Ascending aorta (tissue), 2 donors: ENCODE results near the gene SCGB3A1. TPM values are rescaled to one million over a fixed set of nuclear protein-coding genes. Genes with fewer than 3 reads are reported as not detected.

Experiments
- DNase-seq, 2 donors: peaks; one replicate each; pipeline ENCODE4 v3.0.0-alpha.2; 2019; ENCODE audit warnings: low spot score in 2 of 2
- H3K27ac ChIP-seq, 2 donors: fragments of 200-600 bp; sonication (generic); one replicate each; pipeline ENCODE4 v1.5.1; 2016 to 2017; ENCODE audit warnings: mild to moderate bottlenecking in 1 of 2
- H3K27me3 ChIP-seq: fragments of 200-600 bp; sonication (generic); one replicate; pipeline ENCODE4 v1.5.1; 2017
- H3K36me3 ChIP-seq, 2 donors: fragments of 200-600 bp; sonication (generic); one replicate each; pipeline ENCODE4 v1.5.1; 2016
- H3K4me1 ChIP-seq, 2 donors: fragments of 200-600 bp; sonication (generic); one replicate each; pipeline ENCODE4 v1.5.1; 2016 to 2017; ENCODE audit warnings: mild to moderate bottlenecking in 1 of 2
- H3K4me3 ChIP-seq, 2 donors: fragments of 200-600 bp; sonication (generic); one replicate each; pipeline ENCODE4 v1.5.1; 2016 to 2017; ENCODE audit warnings: mild to moderate bottlenecking in 1 of 2
- H3K9me3 ChIP-seq, 2 donors: fragments of 200-600 bp; sonication (generic); one replicate each; pipeline ENCODE4 v1.5.1; 2016
- intact Hi-C: fragments of 100-400 bp; cut with DNase I; formaldehyde crosslinking; loops from one replicate; pipeline ENCODE4 v1.15.1; 2023
- total RNA-seq: library from RNA; depleted of rRNA; stranded (reverse); fragments of >200 nt; gene quantifications from one replicate; pipeline ENCODE4 v1.1.0, GENCODE V29; 2016
- TF ChIP-seq, protein P1 (sequence below), 3 experiments: fragments of 200-600 bp in 2 of 3; fragments of 450-650 bp in 1 of 3; sonication (generic) in 2 of 3; IDR thresholded peaks; one replicate each; pipeline ENCODE4 v1.5.1; 2016 to 2019; ENCODE audit warnings: antibody characterized with exemption in 3 of 3, mild to moderate bottlenecking in 1 of 3, moderate library complexity in 1 of 3

The SCGB3A1 gene
- total RNA-seq, 1 donor from 2014 or later, result not detected

DNA sequence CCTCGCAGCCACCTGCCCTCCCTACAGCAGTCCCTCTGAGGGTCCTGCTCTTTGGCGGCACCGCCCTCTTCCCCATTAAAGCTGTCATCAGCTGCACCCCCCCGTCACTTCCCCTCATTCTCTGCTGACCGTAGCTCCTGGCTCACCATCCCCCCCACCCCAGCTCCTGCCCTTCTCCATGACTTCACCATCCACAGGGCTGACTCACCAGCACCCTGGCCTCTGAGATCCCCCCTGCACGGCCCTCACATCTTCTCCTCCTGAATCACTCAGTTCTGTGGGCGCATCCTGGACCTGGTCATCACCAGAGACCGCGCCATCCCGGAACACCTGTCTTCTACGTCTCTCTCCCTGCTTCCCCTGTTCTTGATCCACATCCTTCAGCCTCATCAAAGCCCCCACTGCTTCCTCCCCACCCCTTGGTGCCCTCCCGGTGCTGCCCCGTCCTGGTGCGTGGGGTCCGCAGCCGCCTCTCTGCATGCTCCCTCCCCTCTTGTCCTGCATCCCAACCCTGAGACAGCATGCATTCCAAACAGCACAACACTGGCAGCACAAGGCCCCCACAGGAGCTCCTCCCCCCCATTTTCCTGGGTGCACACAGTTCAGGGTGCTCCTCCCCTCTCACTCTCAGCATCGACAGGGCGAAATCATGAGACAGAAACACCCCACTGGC lies 45.2 kb upstream of the SCGB3A1 start:
- no peaks in the 10 kb centered on the region for H3K36me3 ChIP-seq
- no peak for DNase-seq
- no peaks in the 10 kb centered on the region for H3K9me3 ChIP-seq
- H3K4me1 ChIP-seq, result no peaks in the 10 kb centered on the region
- H3K27ac ChIP-seq, result no peak overlapping the region
- no peaks in the 10 kb centered on the region for H3K27me3 ChIP-seq
- TF ChIP-seq, protein P1, sequence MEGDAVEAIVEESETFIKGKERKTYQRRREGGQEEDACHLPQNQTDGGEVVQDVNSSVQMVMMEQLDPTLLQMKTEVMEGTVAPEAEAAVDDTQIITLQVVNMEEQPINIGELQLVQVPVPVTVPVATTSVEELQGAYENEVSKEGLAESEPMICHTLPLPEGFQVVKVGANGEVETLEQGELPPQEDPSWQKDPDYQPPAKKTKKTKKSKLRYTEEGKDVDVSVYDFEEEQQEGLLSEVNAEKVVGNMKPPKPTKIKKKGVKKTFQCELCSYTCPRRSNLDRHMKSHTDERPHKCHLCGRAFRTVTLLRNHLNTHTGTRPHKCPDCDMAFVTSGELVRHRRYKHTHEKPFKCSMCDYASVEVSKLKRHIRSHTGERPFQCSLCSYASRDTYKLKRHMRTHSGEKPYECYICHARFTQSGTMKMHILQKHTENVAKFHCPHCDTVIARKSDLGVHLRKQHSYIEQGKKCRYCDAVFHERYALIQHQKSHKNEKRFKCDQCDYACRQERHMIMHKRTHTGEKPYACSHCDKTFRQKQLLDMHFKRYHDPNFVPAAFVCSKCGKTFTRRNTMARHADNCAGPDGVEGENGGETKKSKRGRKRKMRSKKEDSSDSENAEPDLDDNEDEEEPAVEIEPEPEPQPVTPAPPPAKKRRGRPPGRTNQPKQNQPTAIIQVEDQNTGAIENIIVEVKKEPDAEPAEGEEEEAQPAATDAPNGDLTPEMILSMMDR (IDR thresholded peaks at IDR 0.05), result no peak
- intact Hi-C loops, result no loop called here
- no peak overlapping the region for H3K4me3 ChIP-seq

DNA sequence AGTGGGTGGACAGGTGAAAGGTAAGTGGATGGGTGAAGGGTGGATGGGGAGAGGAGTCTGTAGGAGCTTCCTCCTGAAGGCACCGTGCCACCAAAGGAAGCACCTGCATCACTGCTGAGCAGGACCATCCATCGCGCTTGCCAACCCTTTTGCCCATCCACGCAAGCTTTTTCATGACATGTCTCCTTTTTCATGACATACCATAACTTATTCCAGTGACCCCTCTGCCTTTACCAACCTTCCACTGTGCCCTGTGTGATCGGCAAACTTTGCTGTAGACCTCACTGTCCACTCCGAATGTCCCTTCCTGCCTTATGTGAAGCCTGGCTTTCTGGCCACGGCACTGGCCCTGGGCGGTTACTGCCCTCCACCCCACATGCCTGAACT lies 44.7 kb upstream of the SCGB3A1 start:
- Histone ChIP-seq H3K27me3 (no peaks in the 10 kb centered on the region), H3K27ac (no peak overlapping the region), H3K9me3 (no peaks in the 10 kb centered on the region), H3K36me3 (no peaks in the 10 kb centered on the region), H3K4me3 (no peak overlapping the region), H3K4me1 (no peaks in the 10 kb centered on the region)
- TF ChIP-seq, protein P1 (IDR thresholded peaks at IDR 0.05), result no peak
- intact Hi-C loops, result no loop called here
- no peak for DNase-seq

DNA sequence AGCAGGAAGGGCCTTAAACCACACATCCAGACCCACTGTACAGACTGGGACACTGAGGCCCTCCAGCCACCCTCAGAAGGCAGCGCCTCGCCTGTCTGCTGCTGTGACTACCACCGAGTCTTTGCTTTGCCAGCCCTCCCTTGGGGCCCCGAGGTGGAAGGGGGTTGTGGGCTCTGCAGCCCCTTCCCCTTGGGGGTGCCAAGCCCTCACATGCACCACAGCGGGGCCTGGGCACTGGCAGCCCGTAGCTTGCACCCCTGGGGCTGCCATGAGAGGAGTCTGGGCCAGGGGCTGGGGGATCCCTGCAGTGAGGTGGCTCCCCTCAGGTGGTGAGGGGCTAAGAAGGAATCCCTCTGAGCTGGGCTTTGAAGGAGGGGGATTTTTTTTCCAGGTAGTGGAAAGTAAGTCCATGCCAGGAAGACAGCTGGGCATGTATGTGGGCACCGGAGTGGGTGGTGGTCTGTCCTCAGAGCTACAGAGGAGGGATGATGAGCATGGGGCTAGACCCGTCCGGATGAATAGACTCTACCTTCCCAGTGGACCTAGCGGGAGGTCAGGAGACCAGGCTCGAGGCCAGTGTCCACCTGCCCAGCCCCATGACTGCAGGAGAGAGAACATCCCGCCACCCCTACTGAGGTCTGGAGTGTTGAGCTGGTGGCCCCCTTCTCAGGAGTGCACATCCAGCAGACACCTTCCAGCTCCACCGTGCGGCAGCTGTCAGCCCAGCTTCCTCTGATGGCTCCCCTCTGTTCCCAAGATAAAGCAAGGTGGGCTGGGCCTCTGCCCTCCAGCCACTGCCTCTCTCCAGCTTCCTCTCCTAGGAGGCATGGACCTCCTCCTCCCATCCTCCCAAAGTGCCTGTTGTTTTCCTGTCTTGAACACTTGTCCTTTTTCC lies 42.2 kb upstream of the SCGB3A1 start:
- TF ChIP-seq, protein P1 (IDR thresholded peaks at IDR 0.05), result no peak
- H3K27ac ChIP-seq, result no peak overlapping the region
- no peak overlapping the region for H3K4me3 ChIP-seq
- H3K27me3 ChIP-seq, result no peaks in the 10 kb centered on the region
- intact Hi-C loops, result no loop called here
- no peak for DNase-seq
- H3K36me3 ChIP-seq, result no peaks in the 10 kb centered on the region
- H3K4me1 ChIP-seq, result no peaks in the 10 kb centered on the region
- no peaks in the 10 kb centered on the region for H3K9me3 ChIP-seq

DNA sequence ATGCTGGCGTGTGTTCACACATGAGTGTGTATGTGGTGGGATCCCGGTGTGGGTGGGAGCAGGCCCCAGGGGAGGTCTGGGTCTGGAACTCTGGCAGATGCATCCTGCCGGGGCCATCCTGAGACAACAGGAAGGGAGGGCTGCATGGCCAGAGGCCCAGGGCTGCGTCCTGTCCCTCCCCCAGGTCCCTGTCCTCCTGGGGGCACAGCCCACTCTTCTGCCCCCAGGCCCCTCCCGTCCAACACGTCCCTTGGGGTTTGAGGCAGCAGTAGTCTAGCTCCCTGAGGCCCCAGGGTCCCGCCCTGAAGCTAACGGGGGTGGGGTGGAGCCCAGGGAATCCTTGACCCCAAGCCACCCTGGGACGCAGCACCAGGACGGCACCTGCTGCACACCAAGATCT lies 41.5 kb upstream of the SCGB3A1 start:
- intact Hi-C loops, result no loop called here
- Histone ChIP-seq H3K27ac (no peak overlapping the region), H3K4me3 (no peak overlapping the region), H3K9me3 (no peaks in the 10 kb centered on the region), H3K27me3 (no peaks in the 10 kb centered on the region), H3K36me3 (no peaks in the 10 kb centered on the region), H3K4me1 (no peaks in the 10 kb centered on the region)
- DNase-seq, result no peak
- TF ChIP-seq, protein P1 (IDR thresholded peaks at IDR 0.05), result no peak

DNA sequence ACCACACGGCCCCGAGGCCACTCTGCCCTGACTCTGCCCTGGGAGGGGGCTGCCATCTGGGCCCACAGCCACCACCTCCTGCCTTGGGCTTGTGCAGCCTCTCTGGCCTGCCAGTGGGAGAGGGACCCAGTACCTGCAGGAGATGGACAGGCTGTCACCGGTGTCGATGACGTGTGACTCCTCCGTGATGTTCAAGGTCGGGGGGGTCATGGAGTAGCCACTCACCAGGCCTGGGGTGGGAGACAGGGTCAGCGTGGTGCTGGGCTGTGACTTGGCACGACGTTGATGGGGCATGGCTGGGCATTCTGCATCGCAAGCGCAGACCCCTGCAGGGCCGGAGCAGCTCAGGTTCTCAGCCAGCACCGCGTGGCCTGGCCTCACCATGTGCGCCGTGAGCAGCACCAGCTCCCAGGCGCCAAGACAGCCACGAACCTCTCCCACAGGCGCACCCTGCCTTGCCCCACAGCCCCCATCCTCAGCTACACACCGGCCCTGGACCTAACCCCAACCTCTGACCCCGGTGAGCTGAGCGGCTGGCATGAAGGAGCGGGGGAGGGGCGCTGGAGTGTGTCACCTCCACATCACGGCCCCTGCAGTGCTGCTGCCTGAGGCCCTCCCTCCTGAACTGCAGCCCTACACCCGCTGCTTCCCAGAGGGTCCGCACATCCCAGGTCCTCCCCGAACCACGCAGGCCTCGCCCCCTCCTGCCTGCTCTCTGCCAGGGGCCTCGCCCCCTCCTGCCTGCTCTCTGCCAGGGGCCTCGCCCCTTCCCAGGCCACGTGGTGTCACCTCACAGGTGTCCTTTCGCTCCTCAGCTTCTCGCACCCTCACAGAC lies 40.5 kb upstream of the SCGB3A1 start:
- Histone ChIP-seq H3K27ac (no peak overlapping the region), H3K4me1 (no peaks in the 10 kb centered on the region), H3K9me3 (no peaks in the 10 kb centered on the region), H3K4me3 (no peak overlapping the region), H3K27me3 (no peaks in the 10 kb centered on the region), H3K36me3 (no peaks in the 10 kb centered on the region)
- TF ChIP-seq, protein P1 (IDR thresholded peaks at IDR 0.05), result no peak
- intact Hi-C loops, result no loop called here
- no peak for DNase-seq
